HepG2 (cell line): ENCODE measurements around the gene BHMT. TPM values are rescaled to one million over a fixed set of nuclear protein-coding genes. Genes with fewer than 3 reads are reported as not detected.

ENCODE experiments used
- ATAC-seq: fragments of 200-7000 bp; cut with Tn5 transposase; 3 replicates; pipeline ENCODE4 v1.9.1; 2020; ENCODE audit warnings: mild to moderate bottlenecking, moderate library complexity
- BruUV-seq: library from RNA; stranded (reverse); fragments of 400-500 nt; replicated peaks from 2 replicates; lab custom pipeline; 2021; lab: Mats Ljungman, UMichigan
- CTCF ChIA-PET: fragments of 300-600 bp; formaldehyde crosslinking; extraction: SDS; loops from one replicate; lab custom pipeline; 2021; ENCODE audit warnings: low total read pairs, inconsistent platforms, low intra/inter-chr PET ratio; lab: Yijun Ruan, JAX
- POLR2A ChIA-PET: fragments of 350-600 bp; sonication (Branson Sonifier 250); formaldehyde crosslinking; loops from one replicate; lab custom pipeline; 2020; ENCODE audit warnings: antibody characterized with exemption, inconsistent platforms; lab: Yijun Ruan, JAX
- DNase-seq: peaks from one replicate; pipeline ENCODE4 v3.0.0-alpha.2; 2015; ENCODE audit warnings: low spot score
- FAIRE-seq: peaks from 3 replicates; lab custom pipeline; 2011; peaks lifted over from hg19 to GRCh38; lab: Jason Lieb, UNC
- H2AFZ ChIP-seq: one replicate; pipeline ENCODE4 v1.6.1; 2011; ENCODE audit warnings: low read length, inconsistent platforms
- H3K27ac ChIP-seq: fragments of 300-600 bp; 3 replicates; pipeline ENCODE4 v1.8.0; 2011; ENCODE audit warnings: mixed run types, mild to moderate bottlenecking, mixed read lengths, low read length, inconsistent platforms; ENCODE audit not compliant: insufficient read depth; ENCODE audit errors: extremely low read length
- H3K27me3 ChIP-seq, 2 experiments: fragments of 200-600 bp in 1 of 2; 2 replicates in 1 of 2; 3 replicates in 1 of 2; pipeline versions ENCODE4 v1.6.0 to v1.8.0; 2011; ENCODE audit warnings: low read length in 2 of 2, mild to moderate bottlenecking in 2 of 2, moderate library complexity in 2 of 2, inconsistent platforms in 1 of 2; ENCODE audit not compliant: insufficient read depth in 2 of 2, control insufficient read depth in 1 of 2
- H3K36me3 ChIP-seq, 2 experiments: fragments of 200-600 bp in 1 of 2; replicated peaks in 1 of 2; 2 replicates in 1 of 2; 3 replicates in 1 of 2; pipeline versions ENCODE4 v1.5.1 to v1.8.0; 2011; ENCODE audit warnings: low read length in 2 of 2, inconsistent platforms in 1 of 2; ENCODE audit not compliant: insufficient read depth in 2 of 2, control insufficient read depth in 1 of 2
- H3K4me1 ChIP-seq: 2 replicates; pipeline ENCODE4 v1.5.1; 2012; ENCODE audit warnings: low read length, inconsistent platforms; ENCODE audit not compliant: insufficient read depth
- H3K4me2 ChIP-seq: 2 replicates; pipeline ENCODE4 v1.6.0; 2011; ENCODE audit warnings: low read depth, low read length, inconsistent platforms
- H3K4me3 ChIP-seq, 3 experiments: fragments of 200-600 bp in 1 of 3; sonication (generic), shearing (Covaris generic) in 1 of 3; replicated peaks in 1 of 3; 2 replicates each; pipeline ENCODE4 v1.5.1; 2011 to 2016; ENCODE audit warnings: low read length in 3 of 3, inconsistent platforms in 2 of 3, low read depth in 2 of 3, mild to moderate bottlenecking in 2 of 3, control low read depth in 1 of 3, mixed read lengths in 1 of 3; ENCODE audit not compliant: insufficient read depth in 1 of 3
- H3K79me2 ChIP-seq: one replicate; pipeline ENCODE4 v1.6.1; 2011; ENCODE audit warnings: low read length, inconsistent platforms; ENCODE audit not compliant: insufficient read depth
- H3K9ac ChIP-seq: 2 replicates; pipeline ENCODE4 v1.6.0; 2011; ENCODE audit warnings: mild to moderate bottlenecking, low read depth, low read length, inconsistent platforms; ENCODE audit not compliant: insufficient read depth
- H3K9me3 ChIP-seq: 2 replicates; pipeline ENCODE4 v1.5.1; 2012; ENCODE audit warnings: mild to moderate bottlenecking, low read length
- H4K20me1 ChIP-seq: 2 replicates; pipeline ENCODE4 v1.6.0; 2011; ENCODE audit warnings: inconsistent platforms, mild to moderate bottlenecking, low read length, moderate library complexity; ENCODE audit not compliant: insufficient read depth
- ARID3A ChIP-seq: IDR thresholded peaks from 2 replicates; pipeline ENCODE4 v1.6.1; 2012; ENCODE audit warnings: low read depth, low read length, improper control_type of control experiment
- ASH2L ChIP-seq: fragments of 300-600, 200-600 bp; sonication (generic); IDR thresholded peaks from 2 replicates; pipeline ENCODE4 v1.7.0; 2017; ENCODE audit warnings: low read depth, mild to moderate bottlenecking, moderate library complexity, mixed read lengths, low read length; ENCODE audit not compliant: insufficient read length
- CTCF ChIP-seq: sonication (generic); formaldehyde crosslinking; IDR thresholded peaks from 2 replicates; pipeline ENCODE4 v1.5.0; 2020; ENCODE audit warnings: mild to moderate bottlenecking, missing genetic modification reagents, moderate library complexity
- EP300 ChIP-seq, 3 experiments: sonication (generic) in 1 of 3; formaldehyde crosslinking in 1 of 3; IDR thresholded peaks; 2 replicates each; pipeline versions ENCODE4 v1.5.1 to v1.6.1; 2011 to 2020; ENCODE audit warnings: low read depth in 2 of 3, low read length in 2 of 3, borderline replicate concordance in 1 of 3, improper control_type of control experiment in 1 of 3, mild to moderate bottlenecking in 1 of 3, missing genetic modification reagents in 1 of 3, moderate library complexity in 1 of 3
- HOXA3 ChIP-seq: sonication (generic); formaldehyde crosslinking; IDR thresholded peaks from 2 replicates; pipeline ENCODE4 v1.5.0; 2020; ENCODE audit warnings: missing genetic modification reagents
- LBX2 ChIP-seq: sonication (generic); formaldehyde crosslinking; IDR thresholded peaks from 2 replicates; pipeline ENCODE4 v1.5.0; 2020; ENCODE audit warnings: missing genetic modification reagents, mild to moderate bottlenecking, borderline replicate concordance
- SIX1 ChIP-seq: sonication (generic); formaldehyde crosslinking; IDR thresholded peaks from 2 replicates; pipeline ENCODE4 v1.4.0; 2020; ENCODE audit warnings: missing genetic modification reagents, borderline replicate concordance
- SMC3 ChIP-seq: IDR thresholded peaks from 2 replicates; pipeline ENCODE4 v1.6.1; 2011; ENCODE audit warnings: low read length, improper control_type of control experiment
- STAG1 ChIP-seq: sonication (generic); formaldehyde crosslinking; IDR thresholded peaks from 2 replicates; pipeline ENCODE4 v1.4.0; 2020; ENCODE audit warnings: missing genetic modification reagents
- ZBTB7B ChIP-seq: sonication (generic); formaldehyde crosslinking; IDR thresholded peaks from 2 replicates; pipeline ENCODE4 v1.4.0; 2020; ENCODE audit warnings: missing genetic modification reagents
- ZNF136 ChIP-seq: sonication (generic); formaldehyde crosslinking; IDR thresholded peaks from 2 replicates; pipeline ENCODE4 v1.8.1; 2022; ENCODE audit warnings: low read depth, mild to moderate bottlenecking, moderate library complexity, missing genetic modification reagents
- WGBS: methylation state at CpG from one replicate; pipeline ENCODE4 v1.1.6; 2017; ENCODE audit warnings: low lambda C conversion rate; 5-methylcytosine and 5-hydroxymethylcytosine counted together
- in situ Hi-C: cut with HindIII; loops from 2 replicates; pipeline ENCODE4 v1.10.0; 2017; ENCODE audit warnings: low pct_unique_long_range_greater_than_20kb; ENCODE audit not compliant: extremely low pct_ligation_motif_present
- intact Hi-C: fragments of 100-400 bp; cut with micrococcal nuclease; formaldehyde crosslinking; loops from one replicate; pipeline ENCODE4 v1.10.0; 2022; ENCODE audit not compliant: unreplicated experiment
- polyA plus RNA-seq, 8 experiments: library from polyadenylated mRNA; depleted of rRNA in 3 of 8; stranded (reverse) in 7 of 8; unstranded in 1 of 8; fragments of >200 nt; fragmentation: Illumina TruSeq in 4 of 8; extraction: Trizol in 4 of 8; gene quantifications; 2 replicates each; pipeline versions ENCODE4 v1.2.1 to v1.2.3, GENCODE V29; 2011 to 2016; ENCODE audit warnings: low read depth in 4 of 8, missing spikeins in 1 of 8, mixed read lengths in 1 of 8; ENCODE audit not compliant: insufficient read depth in 1 of 8
- total RNA-seq, 5 experiments: library from RNA; depleted of rRNA; stranded (reverse); fragments of >200 nt; fragmentation: Illumina TruSeq; extraction: Trizol; gene quantifications; 2 replicates each; pipeline ENCODE4 v1.2.3, GENCODE V29; 2016; ENCODE audit warnings: low read depth in 1 of 5

BHMT gene
- total and polyA plus RNA-seq, 2 of the 13 experiments (the other 11 are each of a cell fraction or from before 2014, with no cell fraction given): 0.40 to 6.4 TPM

- TF ChIP-seq LBX2 (CRISPR knock-in tag) (no peak), SIX1 (no peak), HOXA3 (no peak), ZBTB7B (no peak)
Measured at GRCh38 chr5:79130781-79131180, 19.2 kb downstream of the BHMT start (continued).

GRCh38 chr5:79133121-79133656 lies 21.6 kb downstream of the BHMT start:
- Histone ChIP-seq H3K4me2 (peak overlapping the region; percentile 64), H3K9ac (no peak overlapping the region), H3K27me3 (no peaks in the 10 kb centered on the region), H3K9me3 (no peaks in the 10 kb centered on the region), H4K20me1 (no peaks in the 10 kb centered on the region), H3K4me3 (peak overlapping the region in 2 of 3 experiments; percentile 8 to 30; a peak in 2 of 6 replicates), H3K36me3 (no peaks in the 10 kb centered on the region), H3K4me1 (peaks cover 24% of the 10 kb centered on the region), H3K79me2 (no peaks in the 10 kb centered on the region), H3K27ac (no peak overlapping the region), H2AFZ (peak overlapping the region; percentile 6)
- FAIRE-seq: peak; percentile 42
- intact Hi-C loops: loop anchor here (1.0 to 10.0 kb wide), 4 partner anchors 62 to 331 kb away; no protein-coding TSS in a partner anchor
- BruUV-seq: no TSS peak
- ChIA-PET CTCF (interaction anchor here (1.2 to 3.3 kb wide), 5 partner anchors 109 to 331 kb away, joined by 3 to 53 read pairs (median 3); no protein-coding TSS in a partner anchor), POLR2A (interaction anchor here (1.0 to 1.7 kb wide), 4 partner anchors 26 to 148 kb away, joined by 3 to 11 read pairs (median 4); partner anchors contain the start of gene ARSB)
- TF ChIP-seq SMC3: peak; percentile 38
- TF ChIP-seq ZNF136 (CRISPR knock-in tag): no peak
- peak; percentile 70 for TF ChIP-seq STAG1 (CRISPR knock-in tag)
- peak; percentile 38; the same call in 1 of the 2 replicates for TF ChIP-seq CTCF (CRISPR knock-in tag)
- no peak for TF ChIP-seq EP300 (IDR thresholded peaks at IDR 0.05; ENCODE audit: low read depth in 2 of 2, low read length in 2 of 2)
- TF ChIP-seq EP300 (CRISPR knock-in tag; IDR thresholded peaks at IDR 0.05; ENCODE audit: borderline replicate concordance): no peak
- TF ChIP-seq ASH2L: peak; percentile 38
- TF ChIP-seq ARID3A: peak; percentile 75; the same call in 1 of the 2 replicates
- DNase-seq: peak; percentile 7
- in situ Hi-C loops: loop anchor here (5.0 to 25.0 kb wide), 3 partner anchors 106 to 329 kb away; no protein-coding TSS in a partner anchor
- 1% methylated on average over 4 of the region's 4 CpGs for WGBS
- ATAC-seq: no peak; the same call in 2 of the 3 replicates
